ENCODE data around the gene ARID1B. TPM values are rescaled to one million over a fixed set of nuclear protein-coding genes. Genes with fewer than 3 reads are reported as not detected.

Gene ARID1B
- total RNA-seq, 1 experiment from 2014 or later, result 91.7 TPM

DNA sequence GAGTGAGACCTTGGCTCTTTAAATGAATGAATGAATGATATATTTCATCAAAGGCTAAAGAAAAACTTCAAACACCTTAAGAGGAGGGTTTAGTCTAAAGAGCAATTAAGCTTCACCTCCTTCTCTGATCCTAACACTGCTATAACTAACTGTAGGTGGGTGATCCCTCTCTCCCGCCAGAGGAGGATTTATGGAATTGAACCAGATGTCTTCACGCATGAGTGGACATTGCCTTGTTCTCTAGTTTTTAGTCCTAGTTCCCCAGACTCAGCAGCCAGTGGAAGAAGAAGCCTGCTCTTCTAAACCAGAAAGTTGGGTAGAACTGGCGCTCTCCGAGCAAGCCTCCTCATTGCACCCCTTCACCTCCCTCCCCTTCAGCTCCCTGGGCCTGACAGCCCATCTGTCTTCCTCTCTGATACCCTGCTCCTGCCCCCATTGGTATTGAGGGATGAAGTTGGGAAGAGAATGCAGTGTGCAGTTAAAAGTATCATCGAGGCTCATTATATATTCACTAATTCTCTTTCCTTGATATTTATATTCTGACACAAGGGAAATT is 142.7 kb downstream of the ARID1B start:
- in situ Hi-C loops (cut with HindIII; ENCODE audit: low pct_unique_long_range_greater_than_20kb, low sequenced_read_pairs), result no loop called here
- H3K4me3 ChIP-seq (ENCODE audit: low read depth in 2 of 2, low read length in 2 of 2), result no peak overlapping the region
- POLR2A ChIA-PET, result no interaction called here

DNA sequence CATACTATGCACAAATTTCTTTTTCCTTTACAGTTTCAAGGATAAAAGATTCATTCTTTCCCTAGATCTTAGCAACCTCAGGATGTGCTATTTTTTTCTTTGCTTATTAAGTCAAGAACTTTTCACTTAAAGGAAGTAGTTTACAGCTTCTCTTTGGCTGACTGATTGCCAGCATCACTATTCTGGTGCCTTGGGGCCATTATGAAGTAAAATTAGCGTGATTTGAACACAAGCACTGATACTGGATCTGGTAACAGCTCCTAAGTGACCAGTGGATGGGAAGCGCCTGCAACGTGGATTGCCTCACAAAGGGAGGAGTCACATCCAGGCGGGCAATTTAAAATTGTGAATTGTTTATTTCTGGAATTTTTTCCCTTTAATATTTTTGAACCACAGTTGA is 147.1 kb downstream of the ARID1B start:
- H3K27me3 ChIP-seq (ENCODE audit: control insufficient read depth, insufficient read depth, low read length), result no peaks in the 10 kb centered on the region
- TF ChIP-seq, protein P1, sequence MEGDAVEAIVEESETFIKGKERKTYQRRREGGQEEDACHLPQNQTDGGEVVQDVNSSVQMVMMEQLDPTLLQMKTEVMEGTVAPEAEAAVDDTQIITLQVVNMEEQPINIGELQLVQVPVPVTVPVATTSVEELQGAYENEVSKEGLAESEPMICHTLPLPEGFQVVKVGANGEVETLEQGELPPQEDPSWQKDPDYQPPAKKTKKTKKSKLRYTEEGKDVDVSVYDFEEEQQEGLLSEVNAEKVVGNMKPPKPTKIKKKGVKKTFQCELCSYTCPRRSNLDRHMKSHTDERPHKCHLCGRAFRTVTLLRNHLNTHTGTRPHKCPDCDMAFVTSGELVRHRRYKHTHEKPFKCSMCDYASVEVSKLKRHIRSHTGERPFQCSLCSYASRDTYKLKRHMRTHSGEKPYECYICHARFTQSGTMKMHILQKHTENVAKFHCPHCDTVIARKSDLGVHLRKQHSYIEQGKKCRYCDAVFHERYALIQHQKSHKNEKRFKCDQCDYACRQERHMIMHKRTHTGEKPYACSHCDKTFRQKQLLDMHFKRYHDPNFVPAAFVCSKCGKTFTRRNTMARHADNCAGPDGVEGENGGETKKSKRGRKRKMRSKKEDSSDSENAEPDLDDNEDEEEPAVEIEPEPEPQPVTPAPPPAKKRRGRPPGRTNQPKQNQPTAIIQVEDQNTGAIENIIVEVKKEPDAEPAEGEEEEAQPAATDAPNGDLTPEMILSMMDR (IDR thresholded peaks at IDR 0.05), result no peak
- TF ChIP-seq TCF7L2 (IDR thresholded peaks at IDR 0.05; ENCODE audit: low read depth, low read length) (no peak), POLR2AphosphoS5 (IDR thresholded peaks at IDR 0.05; ENCODE audit: low read depth, low read length) (no peak), SIN3A (IDR thresholded peaks at IDR 0.05; ENCODE audit: borderline replicate concordance, insufficient read depth, low read depth, low read length) (no peak)
- TF ChIP-seq, protein P2, sequence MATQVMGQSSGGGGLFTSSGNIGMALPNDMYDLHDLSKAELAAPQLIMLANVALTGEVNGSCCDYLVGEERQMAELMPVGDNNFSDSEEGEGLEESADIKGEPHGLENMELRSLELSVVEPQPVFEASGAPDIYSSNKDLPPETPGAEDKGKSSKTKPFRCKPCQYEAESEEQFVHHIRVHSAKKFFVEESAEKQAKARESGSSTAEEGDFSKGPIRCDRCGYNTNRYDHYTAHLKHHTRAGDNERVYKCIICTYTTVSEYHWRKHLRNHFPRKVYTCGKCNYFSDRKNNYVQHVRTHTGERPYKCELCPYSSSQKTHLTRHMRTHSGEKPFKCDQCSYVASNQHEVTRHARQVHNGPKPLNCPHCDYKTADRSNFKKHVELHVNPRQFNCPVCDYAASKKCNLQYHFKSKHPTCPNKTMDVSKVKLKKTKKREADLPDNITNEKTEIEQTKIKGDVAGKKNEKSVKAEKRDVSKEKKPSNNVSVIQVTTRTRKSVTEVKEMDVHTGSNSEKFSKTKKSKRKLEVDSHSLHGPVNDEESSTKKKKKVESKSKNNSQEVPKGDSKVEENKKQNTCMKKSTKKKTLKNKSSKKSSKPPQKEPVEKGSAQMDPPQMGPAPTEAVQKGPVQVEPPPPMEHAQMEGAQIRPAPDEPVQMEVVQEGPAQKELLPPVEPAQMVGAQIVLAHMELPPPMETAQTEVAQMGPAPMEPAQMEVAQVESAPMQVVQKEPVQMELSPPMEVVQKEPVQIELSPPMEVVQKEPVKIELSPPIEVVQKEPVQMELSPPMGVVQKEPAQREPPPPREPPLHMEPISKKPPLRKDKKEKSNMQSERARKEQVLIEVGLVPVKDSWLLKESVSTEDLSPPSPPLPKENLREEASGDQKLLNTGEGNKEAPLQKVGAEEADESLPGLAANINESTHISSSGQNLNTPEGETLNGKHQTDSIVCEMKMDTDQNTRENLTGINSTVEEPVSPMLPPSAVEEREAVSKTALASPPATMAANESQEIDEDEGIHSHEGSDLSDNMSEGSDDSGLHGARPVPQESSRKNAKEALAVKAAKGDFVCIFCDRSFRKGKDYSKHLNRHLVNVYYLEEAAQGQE (IDR thresholded peaks at IDR 0.05; ENCODE audit: insufficient read depth in 1 of 2, low read depth in 2 of 2, low read length in 1 of 2), result no peak
- no TSS peak for BruUV-seq (replicated peaks)
- CTCF ChIA-PET, result no interaction called here
- no peak for DNase-seq (ENCODE audit: low read depth, low spot score)
- no peak for ATAC-seq
- no peaks in the 10 kb centered on the region for H3K4me1 ChIP-seq (ENCODE audit: control insufficient read depth, insufficient read depth, low read length)
- POLR2A ChIA-PET, result interaction anchor here (0.6 kb wide), 1 partner anchor 9 kb away, joined by 4 read pairs; no protein-coding TSS in a partner anchor
- H3K9me3 ChIP-seq (ENCODE audit: control insufficient read depth, insufficient read depth, low read depth, low read length), result no peaks in the 10 kb centered on the region
- no peaks in the 10 kb centered on the region for H3K36me3 ChIP-seq (ENCODE audit: control insufficient read depth, insufficient read depth, low read length)
- in situ Hi-C loops (cut with HindIII; ENCODE audit: low pct_unique_long_range_greater_than_20kb, low sequenced_read_pairs) (no loop called here), intact Hi-C loops (cut with micrococcal nuclease; ENCODE audit: unreplicated experiment) (no loop called here)
- H3K4me3 ChIP-seq (ENCODE audit: low read depth in 2 of 2, low read length in 2 of 2), result no peak overlapping the region
- H3K27ac ChIP-seq (ENCODE audit: low read length), result no peak overlapping the region

More for the DNA sequence above, 142.7 kb downstream of the ARID1B start:
- BruUV-seq (replicated peaks), result no TSS peak
- Histone ChIP-seq H3K4me1 (ENCODE audit: control insufficient read depth, insufficient read depth, low read length) (no peaks in the 10 kb centered on the region), H3K36me3 (ENCODE audit: control insufficient read depth, insufficient read depth, low read length) (no peaks in the 10 kb centered on the region), H3K27ac (ENCODE audit: low read length) (no peak overlapping the region), H3K27me3 (ENCODE audit: control insufficient read depth, insufficient read depth, low read length) (no peaks in the 10 kb centered on the region), H3K9me3 (ENCODE audit: control insufficient read depth, insufficient read depth, low read depth, low read length) (no peaks in the 10 kb centered on the region)
- CTCF ChIA-PET, result no interaction called here
- DNase-seq (ENCODE audit: low read depth, low spot score) (no peak), ATAC-seq (no peak)
- TF ChIP-seq, protein P1 (IDR thresholded peaks at IDR 0.05), result no peak
- intact Hi-C loops (cut with micrococcal nuclease; ENCODE audit: unreplicated experiment), result no loop called here
